K562 (cell line): Measurements from ENCODE around the gene TULP1. TPM values are rescaled to one million over a fixed set of nuclear protein-coding genes. Genes with fewer than 3 reads are reported as not detected.
A peak's percentile ranks its signal among the peaks of the same experiment; 100 is the strongest.

Experiments used
- ADNP ChIP-seq: fragments of 200-800 bp; sonication (Bioruptor generic); IDR thresholded peaks from 2 replicates; pipeline ENCODE4 v1.6.1; 2016; ENCODE audit warnings: missing genetic modification characterization, missing compliant biosample characterization
- COPS2 ChIP-seq: fragments of 450-650 bp; conservative IDR thresholded peaks from 2 replicates; pipeline ENCODE4 v1.6.1; 2016; ENCODE audit warnings: mild to moderate bottlenecking, moderate library complexity
- E2F3 ChIP-seq: fragments of 250-450 bp; sonication (Bioruptor Pico); IDR thresholded peaks from 2 replicates; pipeline ENCODE4 v1.4.0; 2020; ENCODE audit warnings: mild to moderate bottlenecking
- EGR1 ChIP-seq: fragments of 450-650 bp; conservative IDR thresholded peaks from 2 replicates; pipeline ENCODE4 v1.6.1; 2017; ENCODE audit warnings: mild to moderate bottlenecking
- EWSR1 ChIP-seq: fragments of 450-650 bp; IDR thresholded peaks from 2 replicates; pipeline ENCODE4 v1.6.1; 2018; ENCODE audit warnings: borderline replicate concordance, mild to moderate bottlenecking, low read depth, moderate library complexity; ENCODE audit not compliant: partially characterized antibody
- FOXJ2 ChIP-seq: fragments of 200-800 bp; sonication (Bioruptor generic); IDR thresholded peaks from 2 replicates; pipeline ENCODE4 v1.6.1; 2016; ENCODE audit warnings: missing genetic modification characterization, missing compliant biosample characterization
- HMG20B ChIP-seq: fragments of 250-450 bp; sonication (Bioruptor Pico); IDR thresholded peaks from 2 replicates; pipeline ENCODE4 v1.5.0; 2021; ENCODE audit warnings: mild to moderate bottlenecking
- KDM5B ChIP-seq: fragments of 200-600 bp; sonication (generic); IDR thresholded peaks from 2 replicates; pipeline ENCODE4 v1.6.1; 2012; ENCODE audit warnings: low read depth, mild to moderate bottlenecking, moderate library complexity, low read length, control low read depth, inconsistent platforms; ENCODE audit not compliant: insufficient replicate concordance
- NR3C1 ChIP-seq: sonication (generic); formaldehyde crosslinking; IDR thresholded peaks from 2 replicates; pipeline ENCODE4 v1.8.1; 2022; ENCODE audit warnings: missing genetic modification reagents
- REST ChIP-seq, 2 experiments: fragments of 450-650 bp; formaldehyde crosslinking in 1 of 2; IDR thresholded peaks; 2 replicates each; pipeline versions ENCODE4 v1.4.0 to v1.6.1; 2014 to 2020; ENCODE audit warnings: mild to moderate bottlenecking in 2 of 2, borderline replicate concordance in 1 of 2, low read depth in 1 of 2
- USF1 ChIP-seq: sonication (generic); formaldehyde crosslinking; IDR thresholded peaks from 2 replicates; pipeline ENCODE4 v1.9.0; 2022; ENCODE audit warnings: mild to moderate bottlenecking, missing genetic modification reagents
- XRCC4 ChIP-seq: IDR thresholded peaks from one replicate; pipeline ENCODE4 v1.6.1; 2011; ENCODE audit not compliant: insufficient read depth, insufficient read length; ENCODE audit errors: extremely low read depth
- ZNF140 ChIP-seq: fragments of 250-450 bp; sonication (Bioruptor Pico); IDR thresholded peaks from 2 replicates; pipeline ENCODE4 v1.8.0; 2021; ENCODE audit warnings: moderate library complexity, mild to moderate bottlenecking, inconsistent platforms
- ZNF436 ChIP-seq: fragments of 250-450, 450-650 bp; sonication (Bioruptor Pico); formaldehyde crosslinking; IDR thresholded peaks from 2 replicates; pipeline ENCODE4 v1.7.0; 2020; ENCODE audit warnings: mild to moderate bottlenecking
- ZNF764 ChIP-seq: fragments of 250-450 bp; sonication (Bioruptor Pico); IDR thresholded peaks from 2 replicates; pipeline ENCODE4 v1.4.0; 2020; ENCODE audit warnings: low read depth, mild to moderate bottlenecking, moderate library complexity
- ZNF766 ChIP-seq: fragments of 200-800 bp; sonication (Bioruptor generic); conservative IDR thresholded peaks from 2 replicates; pipeline ENCODE4 v1.6.1; 2016; ENCODE audit warnings: missing genetic modification characterization, missing compliant biosample characterization
- ZSCAN32 ChIP-seq: fragments of 450-650 bp; formaldehyde crosslinking; IDR thresholded peaks from 2 replicates; pipeline ENCODE4 v1.4.0; 2020; ENCODE audit warnings: mild to moderate bottlenecking, moderate library complexity
- polyA plus RNA-seq, 8 experiments: library from polyadenylated mRNA; depleted of rRNA in 4 of 8; stranded (reverse) in 5 of 8; unstranded in 3 of 8; fragments of >200 nt; fragmentation: Nextera tagmentation in 2 of 8; fragmentation: Illumina TruSeq in 1 of 8; extraction: Ambion mirVana in 2 of 8; extraction: Trizol in 1 of 8; gene quantifications; 2 replicates each; pipeline versions ENCODE4 v1.2.1 to v1.2.3, GENCODE V29; 2011 to 2014; ENCODE audit warnings: inconsistent platforms in 1 of 8, missing spikeins in 1 of 8
- total RNA-seq, 7 experiments: library from RNA; depleted of rRNA in 6 of 7; stranded (reverse); fragments of >200 nt in 6 of 7; fragmentation: Illumina TruSeq in 2 of 7; extraction: Trizol in 2 of 7; gene quantifications; 2 replicates each; pipeline versions ENCODE4 v1.2.1 to v1.2.3, GENCODE V29; 2011 to 2021; ENCODE audit warnings: low replicate concordance in 1 of 7

Gene TULP1
- total and polyA plus RNA-seq, 9 of the 15 experiments (the other 6 are each of a cell fraction or from before 2014, with no cell fraction given): 0.06 to 0.17 (median 0.09) TPM; not detected in 6

DNA sequence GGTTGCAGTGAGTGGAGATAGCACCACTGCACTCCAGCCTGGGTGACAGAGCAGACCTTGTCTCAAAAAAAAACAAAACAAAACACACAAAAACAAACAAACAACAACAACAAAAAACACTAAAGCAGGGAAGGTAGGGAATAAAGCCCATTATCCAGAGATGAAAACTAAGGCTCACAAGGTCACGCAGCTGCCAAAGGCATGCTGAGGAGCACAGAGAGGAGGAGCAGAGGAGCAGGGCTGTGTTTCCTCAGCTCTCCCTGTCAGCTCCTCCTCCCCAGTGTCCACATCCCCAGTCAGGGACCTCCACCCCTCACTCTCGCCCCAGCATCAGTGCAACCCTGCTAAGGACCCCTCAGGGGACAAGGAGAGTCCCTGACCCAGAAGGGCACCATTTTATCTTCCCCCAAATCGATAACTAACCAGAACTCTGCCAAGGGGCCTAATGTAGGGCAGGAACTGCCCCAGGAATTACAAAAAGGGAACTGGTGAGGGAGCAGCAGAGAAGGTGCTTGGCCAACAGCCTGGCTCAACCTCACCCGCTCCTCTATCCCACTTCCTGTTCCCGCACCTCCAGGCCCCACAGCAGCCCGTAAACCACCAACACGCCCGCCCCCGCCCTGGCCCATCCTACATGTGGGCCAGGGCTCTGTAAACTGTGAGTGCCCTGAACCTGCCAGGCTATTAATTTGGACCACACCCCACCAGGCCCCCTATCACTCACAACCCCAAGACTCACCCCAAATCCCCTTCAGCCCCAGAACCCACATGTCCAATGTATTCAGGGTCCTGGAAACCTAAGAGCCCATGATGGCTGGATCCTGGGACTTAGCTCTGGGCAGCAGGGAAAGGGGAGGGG, 24.8 kb downstream of the TULP1 start (continued):
- TF ChIP-seq REST (IDR thresholded peaks at IDR 0.05; ENCODE audit: borderline replicate concordance) (no peak), REST (CRISPR knock-in tag; IDR thresholded peaks at IDR 0.05; ENCODE audit: low read depth) (no peak), EWSR1 (no peak), XRCC4 (no peak), NR3C1 (CRISPR knock-in tag) (no peak), COPS2 (no peak), ZNF764 (CRISPR knock-in tag) (no peak), ZNF140 (no peak), FOXJ2 (no peak), USF1 (CRISPR knock-in tag) (no peak), ADNP (tag) (no peak), E2F3 (CRISPR knock-in tag) (no peak), ZSCAN32 (CRISPR knock-in tag) (no peak), EGR1 (peak; percentile 32), KDM5B (no peak), ZNF436 (CRISPR knock-in tag) (no peak), HMG20B (CRISPR knock-in tag) (no peak), ZNF766 (no peak)
